HG03460 (cell line): Measurements from ENCODE around the gene TBC1D3B.
"Not testable (repeated sequence)": the region's sequence is repeated elsewhere in the genome, so short reads cannot be mapped to it uniquely, and the experiment has no call there.

Experiments
- ATAC-seq: cut with Tn5 transposase; IDR thresholded peaks from one replicate; pipeline ENCODE4 v1.9.1; 2021; ENCODE audit not compliant: unreplicated experiment

The TBC1D3B gene

GRCh38 chr17:36182176-36183000 is 6.0 kb upstream of the TBC1D3B start:
- no peak for ATAC-seq

GRCh38 chr17:36181446-36182175 is 5.2 kb upstream of the TBC1D3B start:
- ATAC-seq = not testable (repeated sequence)

GRCh38 chr17:36168836-36169235 is 7.6 kb downstream of the TBC1D3B start:
- ATAC-seq = not testable (repeated sequence)

GRCh38 chr17:36153895-36154610 is 22.4 kb downstream of the TBC1D3B start:
- no peak for ATAC-seq

- ATAC-seq = no peak
These were observed 23.8 kb downstream of the TBC1D3B start for GRCh38 chr17:36152639-36153120.

- no peak for ATAC-seq
These were observed 24.4 kb downstream of the TBC1D3B start for GRCh38 chr17:36151891-36152638.

- no peak for ATAC-seq
These were observed 27.1 kb downstream of the TBC1D3B start for GRCh38 chr17:36149296-36149820.

- peak; percentile 58 for ATAC-seq
These were observed 27.7 kb downstream of the TBC1D3B start for GRCh38 chr17:36148559-36149295.

GRCh38 chr17:36147601-36148000 is 28.8 kb downstream of the TBC1D3B start:
- ATAC-seq = no peak

- ATAC-seq = no peak
These were observed 31.3 kb downstream of the TBC1D3B start for GRCh38 chr17:36144981-36145729.

- no peak for ATAC-seq
These were observed 32.4 kb downstream of the TBC1D3B start for GRCh38 chr17:36144014-36144413.

GRCh38 chr17:36142806-36143205 is 33.6 kb downstream of the TBC1D3B start:
- ATAC-seq = no peak

- ATAC-seq = no peak
These were observed 34.2 kb downstream of the TBC1D3B start for GRCh38 chr17:36142235-36142634.

GRCh38 chr17:36136439-36136838 is 40.0 kb downstream of the TBC1D3B start:
- no peak for ATAC-seq

- no peak for ATAC-seq
These were observed 40.4 kb downstream of the TBC1D3B start for GRCh38 chr17:36136036-36136435.

- ATAC-seq = no peak
These were observed 41.0 kb downstream of the TBC1D3B start for GRCh38 chr17:36135465-36135864.

- ATAC-seq = no peak
These were observed 42.7 kb downstream of the TBC1D3B start for GRCh38 chr17:36133602-36134236.

- no peak for ATAC-seq
These were observed 44.0 kb downstream of the TBC1D3B start for GRCh38 chr17:36132421-36132831.

- ATAC-seq = no peak
These were observed 44.5 kb downstream of the TBC1D3B start for GRCh38 chr17:36131931-36132330.
